Hematopoietic multipotent progenitor cell treated with erythropoietin and hydrocortisone succinate and interleukin-3 and kit ligand, for 15 days (in vitro differentiated cells): ENCODE measurements around the gene ARHGAP21.

Experiments used
- DNase-seq: peaks from one replicate; pipeline ENCODE4 v3.0.0-alpha.2; 2015; ENCODE audit warnings: low spot score

The ARHGAP21 gene

GRCh38 chr10:24722676-24723385 lies 856 bp downstream of the ARHGAP21 start:
- peak; percentile 52 for DNase-seq

GRCh38 chr10:24722131-24722675 lies 1.5 kb downstream of the ARHGAP21 start:
- no peak for DNase-seq

- DNase-seq, result no peak
Observed at GRCh38 chr10:24721229-24722106, 2.2 kb downstream of the ARHGAP21 start.

GRCh38 chr10:24720096-24720495 lies 3.6 kb downstream of the ARHGAP21 start:
- DNase-seq, result no peak

GRCh38 chr10:24718031-24718855 lies 5.4 kb downstream of the ARHGAP21 start:
- DNase-seq, result no peak

- no peak for DNase-seq
Observed at GRCh38 chr10:24716295-24716694, 7.4 kb downstream of the ARHGAP21 start.

- no peak for DNase-seq
Observed at GRCh38 chr10:24715246-24715769, 8.4 kb downstream of the ARHGAP21 start.

- no peak for DNase-seq
Observed at GRCh38 chr10:24713086-24713485, 10.6 kb downstream of the ARHGAP21 start.

GRCh38 chr10:24711465-24711864 lies 12.2 kb downstream of the ARHGAP21 start:
- DNase-seq, result no peak

GRCh38 chr10:24708081-24708480 lies 15.6 kb downstream of the ARHGAP21 start:
- DNase-seq, result no peak

- DNase-seq, result no peak
Observed at GRCh38 chr10:24707445-24707844, 16.2 kb downstream of the ARHGAP21 start.

GRCh38 chr10:24706479-24707118 lies 17.1 kb downstream of the ARHGAP21 start:
- no peak for DNase-seq

- DNase-seq, result no peak
Observed at GRCh38 chr10:24703700-24704099, 20.0 kb downstream of the ARHGAP21 start.

- DNase-seq, result no peak
Observed at GRCh38 chr10:24701447-24701846, 22.2 kb downstream of the ARHGAP21 start.

- no peak for DNase-seq
Observed at GRCh38 chr10:24700948-24701347, 22.7 kb downstream of the ARHGAP21 start.

GRCh38 chr10:24698270-24698669 lies 25.4 kb downstream of the ARHGAP21 start:
- DNase-seq, result no peak

- no peak for DNase-seq
Observed at GRCh38 chr10:24697080-24697479, 26.6 kb downstream of the ARHGAP21 start.

- DNase-seq, result no peak
Observed at GRCh38 chr10:24695452-24695851, 28.2 kb downstream of the ARHGAP21 start.

- no peak for DNase-seq
Observed at GRCh38 chr10:24694086-24694485, 29.6 kb downstream of the ARHGAP21 start.

GRCh38 chr10:24690961-24691512 lies 32.6 kb downstream of the ARHGAP21 start:
- no peak for DNase-seq

GRCh38 chr10:24685958-24686540 lies 37.6 kb downstream of the ARHGAP21 start:
- DNase-seq, result no peak
